IPS-18c (cell line): ENCODE data around the gene HAGH.
"Not testable (repeated sequence)": the region's sequence is repeated elsewhere in the genome, so short reads cannot be mapped to it uniquely, and the experiment has no call there.

Experiments
- H3K4me3 ChIP-seq: 2 replicates; pipeline ENCODE4 v1.7.0; 2013; ENCODE audit warnings: low read depth, mild to moderate bottlenecking, low read length, moderate library complexity; ENCODE audit not compliant: insufficient read depth
- H3K9me3 ChIP-seq: one replicate; pipeline ENCODE4 v1.6.1; 2013; ENCODE audit warnings: mild to moderate bottlenecking, low read length, moderate library complexity; ENCODE audit not compliant: control insufficient read depth, insufficient read depth

HAGH gene

DNA sequence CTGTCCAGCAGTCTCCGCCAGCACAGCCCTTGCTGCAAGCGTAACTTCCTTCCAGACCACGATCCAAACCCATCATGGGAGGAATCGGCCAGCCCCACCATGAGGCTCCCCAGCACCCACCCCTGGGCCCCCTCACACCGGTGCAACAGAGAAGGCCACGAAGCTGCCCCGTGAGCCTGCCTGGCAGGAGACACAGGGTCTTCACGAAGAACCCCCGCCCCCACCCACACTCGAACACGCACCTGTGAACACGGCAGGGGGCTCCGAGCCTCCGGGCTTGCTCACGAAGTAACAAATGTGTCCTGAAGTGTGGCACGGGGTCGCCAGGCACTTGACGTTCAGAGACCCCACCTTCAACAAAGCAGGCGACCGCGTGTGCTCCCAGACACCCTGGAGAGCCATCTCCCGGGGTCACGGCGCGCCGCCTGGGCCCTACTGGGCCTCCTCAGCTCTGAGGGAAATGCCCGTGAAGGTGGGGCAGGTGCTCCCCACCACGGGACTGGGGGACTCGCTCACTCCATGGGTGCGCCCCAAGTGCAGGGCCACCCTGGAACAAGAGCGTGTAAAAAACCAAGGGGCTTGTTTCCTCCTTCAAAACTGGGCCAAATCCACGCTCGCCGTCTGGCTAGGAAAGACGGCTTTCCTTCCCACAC lies 7.6 kb downstream of the HAGH start:
- no peaks in the 10 kb centered on the region for H3K9me3 ChIP-seq
- no peak overlapping the region for H3K4me3 ChIP-seq

DNA sequence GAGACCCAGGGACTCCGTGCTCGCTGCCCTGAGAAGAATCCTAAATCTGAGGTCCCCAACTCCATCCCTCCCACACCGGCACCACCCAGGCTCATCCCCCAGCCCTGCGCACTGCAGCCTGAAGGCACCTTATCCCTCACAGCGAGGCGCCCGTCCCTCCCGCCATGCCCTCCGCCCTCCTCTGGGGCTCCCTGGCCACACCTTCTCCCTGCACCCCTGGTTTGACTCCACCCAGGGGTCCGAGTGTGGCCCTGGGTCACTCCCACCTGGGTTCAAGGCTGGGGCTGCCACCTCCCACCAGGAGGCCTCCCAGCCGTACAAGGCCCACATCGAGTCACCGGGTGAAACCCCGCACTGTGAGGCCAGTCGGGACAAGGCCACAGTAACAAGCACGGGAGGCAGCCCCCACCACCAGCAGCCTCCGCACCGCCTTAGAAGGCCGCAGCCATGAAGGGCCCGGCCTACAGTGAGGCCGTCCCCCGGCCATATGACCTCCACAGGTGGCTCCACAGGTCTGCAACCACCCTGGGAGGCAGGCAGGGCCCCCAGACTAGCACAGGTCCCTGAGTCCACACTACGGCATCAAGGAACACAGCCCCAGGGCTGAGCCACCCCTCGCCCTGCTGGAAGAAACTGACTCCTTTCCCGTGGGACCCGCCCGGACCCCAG lies 8.3 kb downstream of the HAGH start:
- no peaks in the 10 kb centered on the region for H3K9me3 ChIP-seq

DNA sequence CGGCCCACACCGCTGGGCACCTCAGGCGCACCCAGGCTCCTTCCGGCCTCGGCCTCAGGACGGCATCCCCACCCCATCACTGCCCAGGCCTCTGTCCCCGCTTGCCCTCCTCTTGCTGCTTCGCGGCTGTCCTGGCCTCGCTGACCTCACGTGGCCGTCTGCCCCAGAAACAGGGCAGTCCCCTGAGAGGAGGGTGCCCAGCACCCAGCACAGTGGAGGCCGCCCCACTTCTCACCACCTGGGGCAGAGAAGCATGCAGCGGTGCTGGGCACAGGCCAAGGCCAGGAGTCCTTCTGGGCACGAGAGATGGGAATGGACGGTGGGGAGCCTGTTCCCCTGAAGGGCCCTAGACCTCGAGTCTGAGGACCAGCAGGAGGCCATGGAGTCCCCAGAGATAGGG lies 8.9 kb downstream of the HAGH start:
- H3K9me3 ChIP-seq = no peaks in the 10 kb centered on the region
- no peak overlapping the region for H3K4me3 ChIP-seq

More for the DNA sequence above, 8.3 kb downstream of the HAGH start:
- no peak overlapping the region for H3K4me3 ChIP-seq

DNA sequence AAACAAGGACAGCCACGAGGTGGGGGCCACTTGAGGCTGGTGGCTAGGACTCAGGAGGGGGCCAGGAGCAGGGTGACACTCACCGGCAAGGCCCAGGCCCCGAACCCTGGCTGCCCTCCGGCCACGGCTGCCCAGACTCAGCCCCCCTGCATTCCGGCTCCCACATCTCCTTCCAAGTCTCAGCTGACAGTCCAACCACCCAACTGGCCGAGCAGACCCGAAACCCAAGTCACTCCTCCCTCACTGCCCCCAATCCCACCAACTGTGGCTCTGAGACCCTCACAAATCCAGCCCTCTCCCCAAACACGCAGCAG lies 9.4 kb downstream of the HAGH start:
- no peaks in the 10 kb centered on the region for H3K9me3 ChIP-seq
- no peak overlapping the region for H3K4me3 ChIP-seq

DNA sequence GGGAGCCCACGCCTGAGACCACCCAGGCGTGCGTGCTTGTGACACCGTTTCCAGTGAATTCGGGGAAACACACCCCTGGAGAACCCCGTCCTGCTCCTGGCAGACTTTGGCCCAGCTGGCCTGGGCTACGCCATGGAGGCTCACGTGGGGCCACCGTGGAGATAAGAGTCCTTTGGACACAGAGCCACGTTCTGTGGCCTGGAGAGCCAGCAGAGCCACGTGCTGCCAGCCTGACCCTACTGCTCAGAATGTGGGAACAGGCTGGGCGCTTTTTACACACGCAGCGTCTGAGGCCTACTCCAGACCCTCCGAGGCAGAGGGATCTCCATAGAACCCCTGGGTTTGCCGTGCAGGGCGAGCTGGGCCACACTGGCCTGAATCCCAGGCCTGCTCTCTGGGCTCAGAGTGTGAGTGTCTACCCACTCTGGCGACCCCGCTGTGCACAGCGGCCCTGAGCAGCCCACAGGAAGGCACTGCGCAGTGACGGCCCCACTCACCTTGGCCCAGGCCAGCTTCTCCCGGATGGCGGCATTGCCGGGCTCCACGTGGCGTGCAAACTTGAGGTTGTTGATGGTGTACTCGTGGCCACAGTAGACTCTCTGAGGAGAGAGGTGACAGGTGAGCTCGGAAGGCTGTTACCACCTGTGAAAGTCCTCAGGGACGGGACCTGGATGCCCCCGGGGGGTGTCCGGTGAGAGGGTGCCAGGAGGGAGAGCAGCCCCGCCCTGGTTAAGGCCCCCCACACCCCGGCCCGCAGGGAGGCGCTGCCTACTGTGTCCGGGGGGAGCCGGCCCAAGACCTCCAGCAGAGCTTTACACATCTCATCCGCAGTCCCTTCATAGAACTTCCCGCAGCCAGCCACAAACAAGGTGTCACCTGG lies 10.0 kb downstream of the HAGH start:
- no peaks in the 10 kb centered on the region for H3K9me3 ChIP-seq
- H3K4me3 ChIP-seq = no peak overlapping the region

DNA sequence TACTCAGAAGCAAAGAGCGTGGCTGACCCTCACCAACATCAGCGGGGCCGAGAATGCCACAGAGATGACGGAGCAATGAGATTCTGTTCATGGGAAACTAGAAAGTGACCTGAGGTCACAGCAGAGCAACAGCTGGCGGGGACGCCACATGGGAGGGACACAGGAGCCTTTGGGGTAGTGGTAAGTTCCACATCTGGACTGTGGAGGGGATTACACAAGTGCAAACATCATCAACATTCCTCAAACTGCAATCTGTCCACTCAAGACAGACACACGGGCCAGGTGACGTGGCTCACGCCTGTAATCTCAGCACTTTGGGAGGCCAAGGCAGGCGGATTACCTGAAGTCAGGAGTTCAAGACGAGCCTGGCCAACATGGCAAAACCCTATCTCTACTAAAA lies 11.2 kb downstream of the HAGH start:
- H3K9me3 ChIP-seq = no peaks in the 10 kb centered on the region
- H3K4me3 ChIP-seq = no peak overlapping the region

DNA sequence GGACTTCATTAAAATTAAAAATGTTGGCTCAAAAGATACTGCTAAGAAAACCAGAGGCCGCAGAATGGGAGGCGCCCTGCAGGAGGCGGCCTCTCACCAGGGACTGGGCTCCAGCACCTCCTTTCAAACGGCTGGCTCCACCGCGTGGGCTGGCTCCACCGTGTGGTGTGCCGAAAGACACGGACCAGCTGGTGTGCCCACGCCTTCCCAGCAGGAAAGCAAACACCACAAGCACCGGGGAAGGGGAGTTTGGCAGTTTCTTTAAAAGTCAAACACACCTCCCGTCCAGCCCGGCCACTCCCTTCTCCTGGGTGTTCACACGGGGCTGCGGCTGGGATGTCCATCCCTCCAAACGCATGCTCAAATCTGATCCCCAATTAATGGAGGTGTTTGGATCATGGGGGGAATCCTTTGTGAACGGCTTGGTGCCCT lies 13.9 kb downstream of the HAGH start:
- Histone ChIP-seq H3K4me3 (no peak overlapping the region), H3K9me3 (no peaks in the 10 kb centered on the region)

DNA sequence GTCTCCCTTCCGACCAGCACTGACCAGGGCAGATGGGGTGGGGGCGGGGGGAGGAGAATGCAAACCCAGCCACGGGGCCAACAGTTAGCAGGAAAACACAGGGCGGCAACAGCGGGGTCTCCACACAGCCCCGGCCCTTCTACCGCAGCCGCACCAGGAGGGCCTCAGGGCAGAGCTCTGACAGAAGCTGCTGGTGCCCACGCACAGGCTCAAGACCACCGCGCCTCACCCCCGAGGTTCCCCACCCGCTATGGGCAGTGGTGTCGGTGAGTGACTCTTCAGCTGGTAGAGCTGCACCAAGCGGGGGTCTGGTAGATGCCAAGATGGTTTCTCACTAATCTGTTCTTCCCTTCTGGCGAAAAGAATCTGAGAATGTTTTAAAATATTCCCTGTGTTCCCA lies 16.1 kb downstream of the HAGH start:
- H3K4me3 ChIP-seq = no peak overlapping the region
- peaks cover 4% of the 10 kb centered on the region for H3K9me3 ChIP-seq

DNA sequence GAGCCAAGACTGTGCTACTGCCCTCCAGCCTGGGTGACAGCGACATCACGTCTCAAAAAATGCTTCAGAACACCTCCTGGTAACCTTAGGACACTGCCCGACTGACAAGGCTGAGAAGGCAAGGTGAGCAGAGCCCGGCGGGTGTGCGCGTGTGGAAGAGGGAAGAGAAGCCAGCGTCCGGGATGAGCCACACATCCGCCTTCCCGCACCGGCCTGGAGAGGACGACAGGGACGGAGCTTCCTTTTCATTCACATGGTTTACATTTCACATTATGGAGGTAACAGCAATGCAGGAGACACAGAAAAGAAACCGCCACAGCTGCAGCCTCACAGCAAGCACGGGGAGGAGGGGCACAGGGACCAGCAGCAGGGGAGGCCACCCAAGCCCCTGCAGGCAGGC lies 16.5 kb downstream of the HAGH start:
- H3K4me3 ChIP-seq = no peak overlapping the region
- peaks cover 4% of the 10 kb centered on the region for H3K9me3 ChIP-seq

DNA sequence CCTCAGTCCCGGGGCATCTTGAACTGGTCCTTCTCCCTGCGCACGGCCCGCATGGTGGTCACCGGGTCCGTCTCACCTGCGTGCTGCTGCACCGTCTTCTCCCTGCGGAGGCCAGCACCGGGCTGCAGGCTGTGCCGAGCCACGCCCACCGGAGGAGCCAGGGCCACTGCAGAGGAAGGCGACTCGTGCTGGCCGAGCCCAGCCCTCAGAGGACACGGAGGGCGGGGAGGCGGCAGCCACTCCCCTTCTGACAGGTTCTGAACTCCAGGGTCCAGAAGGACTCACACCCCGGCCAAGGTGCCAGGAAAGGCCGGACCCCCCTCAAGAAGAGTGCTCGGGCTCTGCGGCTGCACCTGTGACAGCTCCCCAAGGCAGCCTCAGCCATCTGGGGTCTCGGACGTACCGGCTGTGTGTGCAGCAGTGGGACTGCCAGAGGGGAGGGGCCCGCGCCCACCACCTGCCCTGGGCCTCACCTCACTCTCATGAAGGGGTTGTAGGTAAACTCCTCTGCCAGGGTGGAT lies 17.3 kb downstream of the HAGH start:
- peaks cover 4% of the 10 kb centered on the region for H3K9me3 ChIP-seq
- no peak overlapping the region for H3K4me3 ChIP-seq

DNA sequence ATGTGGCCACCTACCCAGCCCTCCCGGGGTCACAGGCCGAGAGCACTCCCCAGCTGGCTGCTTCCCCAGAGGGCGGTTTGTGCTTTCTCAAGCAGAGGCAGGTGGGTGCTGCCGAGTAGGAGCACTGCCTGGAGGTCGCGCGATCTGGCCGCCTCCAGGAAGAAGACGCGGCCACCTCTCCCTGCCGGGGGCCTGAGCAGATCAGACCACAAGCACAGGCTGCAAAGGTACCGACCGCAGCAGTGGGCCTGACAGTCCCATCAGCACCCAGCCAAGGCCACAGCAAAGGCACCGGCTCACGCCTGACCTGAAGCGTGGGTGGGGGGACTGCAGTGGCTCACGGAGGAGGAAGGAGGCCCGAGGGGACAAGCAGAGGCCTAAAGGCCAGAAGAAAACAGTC lies 17.9 kb downstream of the HAGH start:
- H3K9me3 ChIP-seq = peaks cover 4% of the 10 kb centered on the region
- no peak overlapping the region for H3K4me3 ChIP-seq

DNA sequence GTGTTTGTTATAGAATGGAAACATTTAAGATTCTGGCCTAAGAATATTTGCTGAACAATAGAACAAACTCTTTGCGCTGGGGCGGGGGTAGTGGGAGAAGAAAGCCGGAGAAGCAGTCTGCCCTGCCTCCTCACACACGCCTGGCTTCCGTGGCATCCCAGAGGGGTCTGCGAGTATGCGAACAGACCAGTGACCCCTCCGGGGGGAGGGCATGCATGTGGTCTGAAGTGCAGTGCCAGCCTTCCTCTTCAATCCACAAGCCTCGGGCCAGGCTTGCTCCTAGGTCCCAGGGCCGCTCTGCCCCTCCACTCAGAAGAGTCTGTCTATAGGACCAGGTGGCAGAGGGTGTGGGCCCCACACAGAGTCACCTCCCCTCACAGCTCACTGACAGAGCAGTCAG lies 19.0 kb downstream of the HAGH start:
- H3K9me3 ChIP-seq = peaks cover 4% of the 10 kb centered on the region
- no peak overlapping the region for H3K4me3 ChIP-seq

DNA sequence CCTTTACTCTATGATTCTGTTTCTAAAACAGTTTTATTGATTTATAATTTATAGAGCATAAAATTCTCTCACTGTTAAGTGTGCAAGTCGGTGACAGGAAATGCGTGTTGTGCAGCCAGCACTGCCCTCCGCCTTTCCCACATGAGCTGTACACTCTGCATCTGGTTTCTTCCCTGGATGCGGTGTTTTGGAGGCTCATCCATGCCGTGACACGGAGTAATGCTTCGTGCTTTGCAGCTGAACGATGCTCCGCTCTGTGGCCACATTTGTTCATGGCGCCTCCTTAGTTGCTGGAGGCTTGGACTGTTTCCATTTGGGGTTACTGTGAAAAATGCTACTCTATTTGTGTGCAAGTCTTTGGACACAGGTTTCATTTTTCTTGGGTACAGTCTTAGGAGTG lies 25.9 kb downstream of the HAGH start:
- Histone ChIP-seq H3K4me3 (no peak overlapping the region), H3K9me3 (peaks cover 5% of the 10 kb centered on the region)

DNA sequence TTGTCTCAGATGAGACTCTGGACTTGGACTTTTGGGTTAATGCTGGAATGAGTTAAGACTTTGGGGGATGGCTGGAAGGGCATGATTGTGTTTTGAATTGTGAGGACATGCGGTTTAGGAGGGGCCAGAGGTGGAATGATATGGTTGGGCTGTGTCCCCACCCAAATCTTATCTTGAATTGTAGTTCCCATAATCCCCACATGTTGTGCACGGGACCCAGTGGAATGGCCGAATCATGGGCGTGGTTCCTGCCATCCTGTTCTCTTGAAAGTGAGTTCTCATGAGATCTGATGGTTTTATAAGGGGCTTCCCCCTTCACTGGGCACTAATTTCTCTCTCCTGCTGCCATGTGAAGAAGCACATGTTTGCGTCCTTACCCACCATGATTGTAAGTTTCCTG lies 27.4 kb downstream of the HAGH start:
- not testable (repeated sequence) for H3K9me3 ChIP-seq, H3K4me3 ChIP-seq

DNA sequence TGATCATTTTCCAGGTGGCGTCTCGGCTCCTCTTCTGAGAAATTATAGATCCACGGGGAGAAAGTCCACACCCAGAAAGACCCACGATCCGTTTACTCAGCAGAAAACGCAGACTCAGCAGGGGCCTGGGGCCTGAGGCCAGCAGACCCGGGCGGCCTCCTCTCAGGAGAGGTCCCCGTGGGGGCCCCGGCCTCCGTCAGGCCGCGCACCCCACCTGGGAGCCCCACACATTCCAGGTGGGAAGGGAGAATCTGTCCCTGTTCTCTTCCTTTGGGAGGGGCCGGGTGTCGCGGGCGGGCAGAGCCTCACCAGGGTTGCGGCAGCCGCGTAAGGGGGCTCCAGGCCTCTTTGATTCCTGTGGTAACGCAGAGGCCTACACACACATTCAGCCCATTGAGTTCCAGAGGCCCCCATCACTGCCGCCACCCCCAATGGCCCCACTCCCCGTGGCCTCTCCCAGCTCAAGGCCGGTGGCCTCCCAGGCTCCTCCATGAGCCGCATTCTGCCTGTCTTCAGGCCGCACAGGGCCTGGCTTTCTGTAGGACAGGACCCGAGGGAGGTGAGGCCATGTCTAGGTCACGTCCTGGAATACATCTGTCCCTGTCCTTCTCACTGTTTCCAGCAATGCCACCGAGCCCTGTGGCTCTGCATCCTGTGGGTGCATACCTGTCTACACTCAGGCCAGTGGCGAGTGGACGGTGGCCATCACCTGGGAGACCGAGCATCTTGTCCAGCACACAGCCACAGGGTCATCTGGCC lies 31.5 kb downstream of the HAGH start:
- Histone ChIP-seq H3K4me3 (no peak overlapping the region), H3K9me3 (peaks cover 3% of the 10 kb centered on the region)

DNA sequence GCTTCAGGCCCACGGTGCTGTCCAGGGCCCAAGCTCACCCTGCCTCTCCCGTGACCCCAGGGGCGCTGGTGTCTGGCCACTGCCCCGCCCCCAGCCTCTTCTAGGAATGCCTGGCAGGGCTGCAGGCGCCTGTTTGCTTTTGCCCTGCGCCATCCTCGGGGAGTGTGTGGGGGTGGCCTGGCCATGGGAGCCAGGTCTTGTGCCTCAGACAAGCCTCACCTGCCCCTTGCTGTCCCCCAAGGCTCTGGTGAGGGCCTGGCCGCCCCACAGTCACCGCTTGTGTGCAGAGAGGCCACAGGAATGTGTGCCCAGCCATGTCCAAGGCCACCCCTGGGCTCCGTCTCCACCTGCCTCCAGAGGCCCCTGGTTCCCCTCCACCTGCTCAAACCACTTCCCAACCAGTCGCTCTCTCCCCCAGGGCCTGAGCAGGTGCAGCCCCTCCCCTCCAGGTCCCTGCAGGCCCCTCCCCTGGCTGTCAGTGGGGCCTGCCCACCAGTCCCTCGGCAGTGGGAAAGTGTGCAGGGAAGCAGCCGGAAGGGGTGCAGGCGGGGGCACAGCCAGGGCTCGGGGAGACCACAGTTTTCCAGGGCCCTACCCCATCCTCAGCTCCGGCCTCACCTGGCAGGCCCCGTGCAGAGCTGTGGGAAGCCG lies 32.3 kb downstream of the HAGH start:
- H3K9me3 ChIP-seq = peaks cover 3% of the 10 kb centered on the region
- no peak overlapping the region for H3K4me3 ChIP-seq
